ENCODE results near the gene SMIM44.

SMIM44 gene

GRCh38 chr19:3444695-3445234 is 38.5 kb downstream of the SMIM44 start:
- in situ Hi-C loops (cut with MboI; ENCODE audit: low sequenced_read_pairs, unreplicated experiment), result no loop called here
- TF ChIP-seq CTCF (IDR thresholded peaks at IDR 0.05; ENCODE audit: borderline replicate concordance, control extremely low read depth, extremely low read depth, insufficient read depth, missing control alignments), result no peak
- DNase-seq (ENCODE audit: low spot score), result no peak

- no peak for TF ChIP-seq CTCF (IDR thresholded peaks at IDR 0.05; ENCODE audit: borderline replicate concordance, control extremely low read depth, extremely low read depth, insufficient read depth, missing control alignments)
- in situ Hi-C loops (cut with MboI; ENCODE audit: low sequenced_read_pairs, unreplicated experiment), result no loop called here
- DNase-seq (ENCODE audit: low spot score), result no peak
Observed at GRCh38 chr19:3443840-3444694, 39.2 kb downstream of the SMIM44 start.

DNA sequence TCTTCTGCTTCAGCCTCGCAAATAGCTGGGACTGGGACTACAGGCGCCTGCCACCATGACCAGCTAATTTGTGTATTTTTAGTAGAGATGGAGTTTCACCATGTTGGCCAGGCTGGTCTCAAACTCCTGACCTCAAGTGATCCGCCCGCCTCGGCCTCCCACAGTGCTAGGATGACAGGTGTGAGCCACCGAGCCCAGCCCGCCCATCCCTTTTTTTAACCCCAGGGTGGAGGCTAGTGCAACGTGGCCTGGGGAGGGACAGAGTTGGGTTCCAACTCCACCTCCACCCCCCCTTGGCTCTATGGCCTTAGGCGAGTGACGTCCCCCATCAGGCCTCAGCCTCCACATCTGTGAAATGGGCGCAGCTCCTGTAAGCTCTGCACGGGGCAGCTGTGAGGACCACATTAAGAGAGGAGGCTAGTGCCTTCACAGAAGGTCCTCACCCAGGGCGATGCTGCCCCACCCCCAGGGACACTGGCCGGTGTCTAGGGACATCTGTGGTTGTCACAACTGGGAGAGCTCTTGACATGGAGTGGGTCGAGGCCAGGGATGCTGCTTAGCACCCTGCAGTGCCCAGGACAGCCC is 40.7 kb downstream of the SMIM44 start:
- TF ChIP-seq CTCF (IDR thresholded peaks at IDR 0.05; ENCODE audit: borderline replicate concordance, control extremely low read depth, extremely low read depth, insufficient read depth, missing control alignments), result no peak
- no peak for DNase-seq (ENCODE audit: low spot score)
- in situ Hi-C loops (cut with MboI; ENCODE audit: low sequenced_read_pairs, unreplicated experiment), result no loop called here

GRCh38 chr19:3441986-3442329 is 41.3 kb downstream of the SMIM44 start:
- DNase-seq (ENCODE audit: low spot score), result no peak
- in situ Hi-C loops (cut with MboI; ENCODE audit: low sequenced_read_pairs, unreplicated experiment), result no loop called here
- TF ChIP-seq CTCF (IDR thresholded peaks at IDR 0.05; ENCODE audit: borderline replicate concordance, control extremely low read depth, extremely low read depth, insufficient read depth, missing control alignments), result no peak

GRCh38 chr19:3441089-3441985 is 41.9 kb downstream of the SMIM44 start:
- no peak for TF ChIP-seq CTCF (IDR thresholded peaks at IDR 0.05; ENCODE audit: borderline replicate concordance, control extremely low read depth, extremely low read depth, insufficient read depth, missing control alignments)
- in situ Hi-C loops (cut with MboI; ENCODE audit: low sequenced_read_pairs, unreplicated experiment), result no loop called here
- DNase-seq (ENCODE audit: low spot score), result no peak

DNA sequence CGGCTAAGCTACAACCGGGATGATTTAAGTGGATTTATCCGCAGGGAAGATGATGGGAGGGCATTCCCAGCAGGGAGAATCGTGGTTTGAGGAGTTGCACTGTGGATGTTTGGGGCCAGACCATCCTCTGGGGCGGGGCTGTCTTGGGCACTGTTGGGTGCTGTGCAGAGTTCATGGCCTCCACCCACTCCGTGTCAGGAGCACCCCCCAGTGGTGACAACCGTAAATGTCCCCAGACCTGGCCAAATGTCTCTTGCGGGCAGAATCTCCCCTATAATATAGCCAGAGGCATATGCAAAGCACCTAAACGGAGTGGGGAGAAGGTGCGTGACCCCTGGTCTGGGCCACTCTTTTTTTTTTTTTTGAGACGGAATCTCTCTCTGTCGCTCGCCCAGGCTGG is 43.2 kb downstream of the SMIM44 start:
- in situ Hi-C loops (cut with MboI; ENCODE audit: low sequenced_read_pairs, unreplicated experiment), result no loop called here
- TF ChIP-seq CTCF (IDR thresholded peaks at IDR 0.05; ENCODE audit: borderline replicate concordance, control extremely low read depth, extremely low read depth, insufficient read depth, missing control alignments), result peak; percentile 39
- DNase-seq (ENCODE audit: low spot score), result peak; percentile 82

All from GM13976 (cell line).